ENCODE data around the gene DNER. TPM values are rescaled to one million over a fixed set of nuclear protein-coding genes. Genes with fewer than 3 reads are reported as not detected.

The DNER gene
- total RNA-seq, 1 experiment from 2014 or later = 2.9 TPM

DNA sequence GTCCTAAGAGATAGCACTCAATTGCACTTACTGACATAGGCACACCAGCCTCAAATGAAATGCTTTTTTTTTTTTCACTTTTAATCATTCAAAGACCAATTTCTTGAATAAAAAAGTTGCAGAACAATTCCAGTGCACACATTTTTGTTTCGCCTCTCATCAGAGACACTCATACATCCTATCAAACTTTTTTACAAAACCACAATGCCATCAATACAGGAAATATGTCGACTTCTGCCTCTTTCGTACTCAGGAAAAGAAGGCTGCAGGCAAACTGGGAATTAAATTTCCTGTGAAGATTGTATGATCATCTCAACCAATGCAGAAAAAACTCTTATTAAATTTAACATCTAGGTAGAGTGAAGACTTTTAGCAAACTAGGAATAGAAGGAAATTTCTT lies 112.4 kb downstream of the DNER start:
- intact Hi-C loops (cut with micrococcal nuclease) = no loop called here
- H3K4me1 ChIP-seq (ENCODE audit: control insufficient read depth in 1 of 2, insufficient read depth in 2 of 2, low read length in 2 of 2) = peaks cover 0 to 6% of the 10 kb centered on the region in 2 experiments; a peak in 1 of 4 replicates
- no peak overlapping the region for H3K4me2 ChIP-seq (ENCODE audit: low read length)
- ChIA-PET CTCF (no interaction called here), POLR2A (no interaction called here), RAD21 (ENCODE audit: low non-redundant PET in 1 of 2, low total read pairs in 2 of 2, uncharacterized antibody in 2 of 2, unreplicated experiment in 2 of 2) (no interaction called here)
- no peaks in the 10 kb centered on the region for H3K79me2 ChIP-seq (ENCODE audit: insufficient read depth, low read length)
- no peak overlapping the region for H3K4me3 ChIP-seq (replicated peaks in 1 of 2; ENCODE audit: low read depth in 1 of 2, low read length in 2 of 2)
- no peak overlapping the region for H3K9ac ChIP-seq (ENCODE audit: low read length)
- H3K27me3 ChIP-seq (ENCODE audit: insufficient read depth, low read length) = no peaks in the 10 kb centered on the region
- no TSS peak for BruUV-seq (replicated peaks)
- no peaks in the 10 kb centered on the region for H3K9me3 ChIP-seq (ENCODE audit: control insufficient read depth in 1 of 2, insufficient read depth in 1 of 2, low read depth in 1 of 2, low read length in 2 of 2)
- no peaks in the 10 kb centered on the region for H3K9me2 ChIP-seq (ENCODE audit: insufficient read depth)
- H4K20me1 ChIP-seq (ENCODE audit: insufficient read depth) = no peaks in the 10 kb centered on the region
- no peak overlapping the region for H2AFZ ChIP-seq (ENCODE audit: low read depth, low read length, poor library complexity, severe bottlenecking)
- no peaks in the 10 kb centered on the region for H3K36me3 ChIP-seq (ENCODE audit: control insufficient read depth in 1 of 2, insufficient read depth in 2 of 2, low read length in 2 of 2)
- DNase-seq (ENCODE audit: low read depth, low spot score) (no peak), ATAC-seq (no peak)
- no peak for TF ChIP-seq ZFX (IDR thresholded peaks at IDR 0.05)
- TF ChIP-seq EZH2 (IDR thresholded peaks at IDR 0.05) = no peak
- no peak for TF ChIP-seq EGR1 (IDR thresholded peaks at IDR 0.05; ENCODE audit: low read depth)
- no peak overlapping the region for H3K27ac ChIP-seq (ENCODE audit: low read depth, low read length)

DNA sequence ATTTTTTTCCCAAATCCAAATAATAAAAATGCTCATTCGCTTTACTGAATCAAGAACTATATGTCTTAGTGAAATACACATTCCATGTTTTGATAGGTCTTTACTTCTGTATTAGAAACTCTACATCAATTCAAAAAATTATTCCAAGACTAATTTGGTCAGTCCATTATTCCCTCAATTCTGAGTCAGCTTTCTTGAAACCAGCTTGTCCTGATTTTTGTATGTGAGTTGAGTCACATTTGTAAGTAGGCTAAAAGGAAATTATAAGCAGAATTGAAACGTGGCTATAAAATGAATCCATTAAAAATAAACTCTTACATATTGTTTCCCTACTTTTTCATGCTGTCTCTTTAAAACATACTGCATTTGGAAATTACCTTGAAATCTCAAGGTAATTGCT lies 113.0 kb downstream of the DNER start:
- Histone ChIP-seq H3K9ac (ENCODE audit: low read length) (no peak overlapping the region), H3K27ac (ENCODE audit: low read depth, low read length) (no peak overlapping the region), H3K4me1 (ENCODE audit: control insufficient read depth in 1 of 2, insufficient read depth in 2 of 2, low read length in 2 of 2) (peaks cover 0 to 6% of the 10 kb centered on the region in 2 experiments; a peak in 1 of 4 replicates), H3K79me2 (ENCODE audit: insufficient read depth, low read length) (no peaks in the 10 kb centered on the region), H3K36me3 (ENCODE audit: control insufficient read depth in 1 of 2, insufficient read depth in 2 of 2, low read length in 2 of 2) (no peaks in the 10 kb centered on the region), H3K9me3 (ENCODE audit: control insufficient read depth in 1 of 2, insufficient read depth in 1 of 2, low read depth in 1 of 2, low read length in 2 of 2) (no peaks in the 10 kb centered on the region), H3K27me3 (ENCODE audit: insufficient read depth, low read length) (no peaks in the 10 kb centered on the region), H4K20me1 (ENCODE audit: insufficient read depth) (no peaks in the 10 kb centered on the region), H3K4me2 (ENCODE audit: low read length) (no peak overlapping the region), H2AFZ (ENCODE audit: low read depth, low read length, poor library complexity, severe bottlenecking) (no peak overlapping the region), H3K4me3 (replicated peaks in 1 of 2; ENCODE audit: low read depth in 1 of 2, low read length in 2 of 2) (no peak overlapping the region), H3K9me2 (ENCODE audit: insufficient read depth) (no peaks in the 10 kb centered on the region)
- intact Hi-C loops (cut with micrococcal nuclease) = no loop called here
- TF ChIP-seq, protein P1, sequence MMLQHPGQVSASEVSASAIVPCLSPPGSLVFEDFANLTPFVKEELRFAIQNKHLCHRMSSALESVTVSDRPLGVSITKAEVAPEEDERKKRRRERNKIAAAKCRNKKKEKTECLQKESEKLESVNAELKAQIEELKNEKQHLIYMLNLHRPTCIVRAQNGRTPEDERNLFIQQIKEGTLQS (IDR thresholded peaks at IDR 0.05) = no peak
- no peak for TF ChIP-seq SRF (IDR thresholded peaks at IDR 0.05; ENCODE audit: low read depth)
- TF ChIP-seq, protein P2, sequence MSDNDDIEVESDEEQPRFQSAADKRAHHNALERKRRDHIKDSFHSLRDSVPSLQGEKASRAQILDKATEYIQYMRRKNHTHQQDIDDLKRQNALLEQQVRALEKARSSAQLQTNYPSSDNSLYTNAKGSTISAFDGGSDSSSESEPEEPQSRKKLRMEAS (IDR thresholded peaks at IDR 0.05) = no peak
- TF ChIP-seq FOSL1 (IDR thresholded peaks at IDR 0.05; ENCODE audit: low read depth) = 0 out of 2 replicates have a peak, but pooled peaks have one; percentile 8
- ChIA-PET POLR2A (no interaction called here), RAD21 (ENCODE audit: low non-redundant PET in 1 of 2, low total read pairs in 2 of 2, uncharacterized antibody in 2 of 2, unreplicated experiment in 2 of 2) (no interaction called here), CTCF (no interaction called here)
- DNase-seq (ENCODE audit: low read depth, low spot score) (no peak), ATAC-seq (no peak)
- BruUV-seq (replicated peaks) = no TSS peak

Data from HCT116 (cell line).